Common myeloid progenitor, CD34-positive (primary cell): Measurements from ENCODE around the gene SLC44A4.
"Not testable (repeated sequence)": the region's sequence is repeated elsewhere in the genome, so short reads cannot be mapped to it uniquely, and the experiment has no call there.

Experiments
- CTCF ChIA-PET: fragments of 350-600 bp; sonication (Branson Sonifier 250); formaldehyde crosslinking; loops from one replicate; lab custom pipeline; 2021; ENCODE audit warnings: antibody characterized with exemption; lab: Charles Lee
- POLR2A ChIA-PET: fragments of 350-600 bp; sonication (Branson Sonifier 250); formaldehyde crosslinking; loops from one replicate; lab custom pipeline; 2021; ENCODE audit warnings: antibody characterized with exemption; lab: Charles Lee
- DNase-seq, 3 donors: peaks; one replicate each; pipeline versions ENCODE4 v3.0.0 to v3.0.0-alpha.2; 2013
- H3K27ac ChIP-seq, 2 experiments: 1 replicate in 1 of 2; 2 replicates in 1 of 2; pipeline ENCODE4 v1.7.0; 2013; ENCODE audit warnings: inconsistent platforms in 2 of 2, low read length in 2 of 2, mild to moderate bottlenecking in 2 of 2, low read depth in 1 of 2, moderate library complexity in 1 of 2; ENCODE audit not compliant: severe bottlenecking in 2 of 2, insufficient read depth in 1 of 2, poor library complexity in 1 of 2
- H3K27me3 ChIP-seq, 5 experiments: replicated peaks in 2 of 5; 1 replicate in 3 of 5; 2 replicates in 2 of 5; pipeline versions ENCODE4 v1.6.1 to v1.7.0; 2013; ENCODE audit warnings: low read length in 4 of 5, mild to moderate bottlenecking in 2 of 5, moderate library complexity in 2 of 5, inconsistent platforms in 1 of 5; ENCODE audit not compliant: insufficient read depth in 5 of 5, control insufficient read depth in 4 of 5
- H3K36me3 ChIP-seq, 4 experiments: 1 replicate in 2 of 4; 2 replicates in 2 of 4; pipeline versions ENCODE4 v1.6.1 to v1.7.0; 2013; ENCODE audit warnings: low read length in 3 of 4, control low read depth in 1 of 4, mild to moderate bottlenecking in 1 of 4; ENCODE audit not compliant: control insufficient read depth in 4 of 4, insufficient read depth in 4 of 4
- H3K4me1 ChIP-seq, 4 experiments: 1 replicate in 3 of 4; 2 replicates in 1 of 4; pipeline versions ENCODE4 v1.6.1 to v1.7.1; 2013; ENCODE audit warnings: low read length in 3 of 4, mild to moderate bottlenecking in 3 of 4, control low read depth in 1 of 4, inconsistent platforms in 1 of 4, moderate library complexity in 1 of 4; ENCODE audit not compliant: control insufficient read depth in 4 of 4, insufficient read depth in 4 of 4; ENCODE audit errors: control extremely low read depth in 1 of 4
- H3K4me3 ChIP-seq, 7 experiments: 1 replicate in 4 of 7; 2 replicates in 3 of 7; pipeline versions ENCODE4 v1.5.1 to v1.7.0; 2013; ENCODE audit warnings: mild to moderate bottlenecking in 7 of 7, low read length in 6 of 7, moderate library complexity in 6 of 7, inconsistent platforms in 2 of 7, low read depth in 2 of 7, control low read depth in 1 of 7; ENCODE audit not compliant: insufficient read depth in 4 of 7, control insufficient read depth in 1 of 7; ENCODE audit errors: extremely low read depth in 1 of 7
- H3K9me3 ChIP-seq, 5 experiments: 1 replicate in 4 of 5; 2 replicates in 1 of 5; pipeline versions ENCODE4 v1.6.1 to v1.7.1; 2013; ENCODE audit warnings: low read length in 4 of 5, mild to moderate bottlenecking in 2 of 5, inconsistent platforms in 1 of 5, low read depth in 1 of 5, moderate library complexity in 1 of 5; ENCODE audit not compliant: control insufficient read depth in 4 of 5, insufficient read depth in 2 of 5; ENCODE audit errors: control extremely low read depth in 1 of 5
- WGBS: methylation state at CpG from one replicate; pipeline ENCODE4 v1.1.5; 2013; ENCODE audit not compliant: insufficient coverage; 5-methylcytosine and 5-hydroxymethylcytosine counted together

SLC44A4 gene

GRCh38 chr6:31821301-31822035 is 57.3 kb downstream of the SLC44A4 start:
- Histone ChIP-seq H3K27ac (peak overlapping the region; percentile 68 to 94), H3K27me3 (no peaks in the 10 kb centered on the region), H3K9me3 (no peaks in the 10 kb centered on the region), H3K4me1 (peaks cover 32 to 70% (median 55%) of the 10 kb centered on the region in 4 experiments), H3K36me3 (no peaks in the 10 kb centered on the region), H3K4me3 (peak overlapping the region; percentile 74 to 91 (median 86))
- peak in 2 of 3 donors; percentile 39 to 53 for DNase-seq
- WGBS = 10% methylated on average over 16 of the region's 39 CpGs
- ChIA-PET CTCF (interaction anchor here (0.6 to 1.1 kb wide), 5 partner anchors 11 to 26 kb away, joined by 3 read pairs; partner anchors contain the start of genes LSM2 and VARS1), POLR2A (interaction anchor here (1.0 kb wide), 1 partner anchor 118 kb away, joined by 3 read pairs; no protein-coding TSS in a partner anchor)

GRCh38 chr6:31820399-31820798 is 58.4 kb downstream of the SLC44A4 start:
- CTCF ChIA-PET = interaction anchor here (0.8 to 2.6 kb wide), 5 partner anchors 10 to 108 kb away, joined by 3 to 9 read pairs (median 3); no protein-coding TSS in a partner anchor
- H3K4me1 ChIP-seq = peaks cover 30 to 62% (median 46%) of the 10 kb centered on the region in 4 experiments
- 82% methylated on average over 2 of the region's 10 CpGs for WGBS

GRCh38 chr6:31819871-31820299 is 58.9 kb downstream of the SLC44A4 start:
- ChIA-PET CTCF (interaction anchor here (0.8 to 2.6 kb wide), 6 partner anchors 11 to 108 kb away, joined by 3 to 9 read pairs (median 3); no protein-coding TSS in a partner anchor), POLR2A (interaction anchor here (0.6 to 1.0 kb wide), 2 partner anchors 31 to 198 kb away, joined by 3 read pairs; no protein-coding TSS in a partner anchor)
- Histone ChIP-seq H3K9me3 (no peaks in the 10 kb centered on the region), H3K27me3 (no peaks in the 10 kb centered on the region), H3K4me3 (no peak overlapping the region), H3K27ac (peak overlapping the region in 1 of 2 experiments; percentile 12), H3K4me1 (peaks cover 30 to 62% (median 46%) of the 10 kb centered on the region in 4 experiments), H3K36me3 (no peaks in the 10 kb centered on the region)
- DNase-seq = no peak

More at GRCh38 chr6:31820399-31820798, 58.4 kb downstream of the SLC44A4 start:
- not testable (repeated sequence) for H3K27ac ChIP-seq, H3K27me3 ChIP-seq, DNase-seq, H3K9me3 ChIP-seq, H3K36me3 ChIP-seq
- POLR2A ChIA-PET = interaction anchor here (0.6 to 1.0 kb wide), 2 partner anchors 31 to 199 kb away, joined by 3 read pairs; no protein-coding TSS in a partner anchor
- peak overlapping the region in 1 of 7 experiments; percentile 33 for H3K4me3 ChIP-seq

GRCh38 chr6:31817929-31818511 is 60.8 kb downstream of the SLC44A4 start:
- ChIA-PET POLR2A (interaction anchor here (0.7 to 1.4 kb wide), 3 partner anchors 15 to 79 kb away, joined by 3 to 4 read pairs (median 3); partner anchors contain the start of gene VARS1), CTCF (interaction anchor here (1.0 to 2.6 kb wide), 11 partner anchors 9 to 259 kb away, joined by 3 to 9 read pairs (median 4); partner anchors contain the start of gene LSM2)
- not testable (repeated sequence) for DNase-seq, H3K27me3 ChIP-seq, H3K36me3 ChIP-seq, H3K9me3 ChIP-seq
- WGBS = 25% methylated on average over 2 of the region's 8 CpGs
- Histone ChIP-seq H3K4me1 (peaks cover 30 to 62% (median 43%) of the 10 kb centered on the region in 4 experiments), H3K4me3 (peak overlapping the region in 6 of 7 experiments; percentile 59 to 83 (median 70)), H3K27ac (peak overlapping the region; percentile 46 to 67)

GRCh38 chr6:31817133-31817928 is 61.5 kb downstream of the SLC44A4 start:
- Histone ChIP-seq H3K4me1 (peaks cover 24 to 55% (median 38%) of the 10 kb centered on the region in 4 experiments), H3K27ac (peak overlapping the region; percentile 46 to 67), H3K4me3 (peak overlapping the region in 6 of 7 experiments; percentile 59 to 83 (median 70))
- peak in 1 of 3 donors; percentile 53 for DNase-seq
- ChIA-PET CTCF (interaction anchor here (1.0 to 1.7 kb wide), 8 partner anchors 8 to 258 kb away, joined by 3 to 6 read pairs (median 4); partner anchors contain the start of gene LSM2), POLR2A (interaction anchor here (0.7 to 1.4 kb wide), 3 partner anchors 14 to 78 kb away, joined by 3 to 4 read pairs (median 3); partner anchors contain the start of gene VARS1)
- H3K36me3 ChIP-seq, H3K27me3 ChIP-seq, H3K9me3 ChIP-seq: not testable (repeated sequence)
- 25% methylated on average over 4 of the region's 37 CpGs for WGBS
